ENCODE data around the gene TRAF1.

DNA sequence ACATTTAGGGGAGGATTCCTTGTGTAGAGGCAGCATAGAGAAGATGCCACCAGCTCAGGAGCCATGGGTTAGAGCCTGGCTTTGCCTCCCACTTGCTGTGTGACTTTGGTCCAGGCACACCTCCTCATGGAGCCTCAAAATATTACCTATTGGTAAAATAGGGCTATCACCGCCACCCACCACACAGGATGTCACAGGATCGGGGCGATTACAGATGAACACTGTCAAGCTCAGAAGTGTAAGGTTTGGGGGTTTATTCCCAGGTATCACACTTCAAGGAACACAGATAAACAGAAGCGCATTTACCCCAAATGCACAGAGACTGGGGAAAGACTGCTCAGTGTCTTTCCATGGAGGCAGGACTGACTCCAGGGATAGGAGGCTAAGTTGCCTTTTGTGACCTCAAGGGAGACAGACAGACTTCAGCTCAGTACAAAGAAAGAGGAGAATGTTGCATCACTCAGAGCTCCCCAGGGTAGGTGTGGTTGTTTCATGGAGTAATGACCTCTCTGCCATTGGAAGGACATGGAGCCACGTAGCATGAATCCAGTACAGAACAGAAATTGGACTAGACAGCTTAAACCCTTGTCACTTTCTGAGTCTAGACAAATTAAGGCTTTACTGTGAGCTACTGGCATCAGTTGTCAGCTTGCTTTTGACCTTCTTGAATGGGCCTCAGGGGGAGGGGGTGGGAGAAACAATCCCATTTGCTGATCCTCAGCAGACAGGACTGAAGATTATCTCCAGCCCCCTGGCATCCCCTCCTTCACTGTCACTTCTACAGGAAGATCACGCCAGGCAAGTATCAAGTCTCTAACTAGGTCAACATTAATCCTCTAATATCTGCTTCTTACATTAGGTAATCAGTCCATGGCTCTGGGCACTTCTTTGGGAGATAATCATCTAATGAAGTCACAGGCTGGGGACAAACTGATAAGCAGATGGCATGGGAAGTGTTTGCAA is 6.5 kb downstream of the TRAF1 start:
- TF ChIP-seq, protein P1, sequence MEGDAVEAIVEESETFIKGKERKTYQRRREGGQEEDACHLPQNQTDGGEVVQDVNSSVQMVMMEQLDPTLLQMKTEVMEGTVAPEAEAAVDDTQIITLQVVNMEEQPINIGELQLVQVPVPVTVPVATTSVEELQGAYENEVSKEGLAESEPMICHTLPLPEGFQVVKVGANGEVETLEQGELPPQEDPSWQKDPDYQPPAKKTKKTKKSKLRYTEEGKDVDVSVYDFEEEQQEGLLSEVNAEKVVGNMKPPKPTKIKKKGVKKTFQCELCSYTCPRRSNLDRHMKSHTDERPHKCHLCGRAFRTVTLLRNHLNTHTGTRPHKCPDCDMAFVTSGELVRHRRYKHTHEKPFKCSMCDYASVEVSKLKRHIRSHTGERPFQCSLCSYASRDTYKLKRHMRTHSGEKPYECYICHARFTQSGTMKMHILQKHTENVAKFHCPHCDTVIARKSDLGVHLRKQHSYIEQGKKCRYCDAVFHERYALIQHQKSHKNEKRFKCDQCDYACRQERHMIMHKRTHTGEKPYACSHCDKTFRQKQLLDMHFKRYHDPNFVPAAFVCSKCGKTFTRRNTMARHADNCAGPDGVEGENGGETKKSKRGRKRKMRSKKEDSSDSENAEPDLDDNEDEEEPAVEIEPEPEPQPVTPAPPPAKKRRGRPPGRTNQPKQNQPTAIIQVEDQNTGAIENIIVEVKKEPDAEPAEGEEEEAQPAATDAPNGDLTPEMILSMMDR (IDR thresholded peaks at IDR 0.05): no peak
- no peak for TF ChIP-seq POLR2A (IDR thresholded peaks at IDR 0.05)

All from Peyer's patch (tissue), 4 donors.